Esophagus squamous epithelium (tissue), 4 donors: ENCODE data around the gene GRHL1.

Experiments
- POLR2A ChIP-seq, 4 donors: fragments of 450-650 bp; IDR thresholded peaks; one replicate each; pipeline ENCODE4 v1.6.1; 2017; ENCODE audit warnings: antibody characterized with exemption in 4 of 4, mild to moderate bottlenecking in 4 of 4, moderate library complexity in 3 of 4
- TF ChIP-seq, protein P1 (sequence below), 6 experiments: fragments of 450-650 bp in 4 of 6; fragments of 200-600 bp in 2 of 6; sonication (generic) in 2 of 6; IDR thresholded peaks; one replicate each; pipeline ENCODE4 v1.5.1; 2016 to 2019; ENCODE audit warnings: antibody characterized with exemption in 6 of 6, mild to moderate bottlenecking in 4 of 6, moderate library complexity in 4 of 6

DNA sequence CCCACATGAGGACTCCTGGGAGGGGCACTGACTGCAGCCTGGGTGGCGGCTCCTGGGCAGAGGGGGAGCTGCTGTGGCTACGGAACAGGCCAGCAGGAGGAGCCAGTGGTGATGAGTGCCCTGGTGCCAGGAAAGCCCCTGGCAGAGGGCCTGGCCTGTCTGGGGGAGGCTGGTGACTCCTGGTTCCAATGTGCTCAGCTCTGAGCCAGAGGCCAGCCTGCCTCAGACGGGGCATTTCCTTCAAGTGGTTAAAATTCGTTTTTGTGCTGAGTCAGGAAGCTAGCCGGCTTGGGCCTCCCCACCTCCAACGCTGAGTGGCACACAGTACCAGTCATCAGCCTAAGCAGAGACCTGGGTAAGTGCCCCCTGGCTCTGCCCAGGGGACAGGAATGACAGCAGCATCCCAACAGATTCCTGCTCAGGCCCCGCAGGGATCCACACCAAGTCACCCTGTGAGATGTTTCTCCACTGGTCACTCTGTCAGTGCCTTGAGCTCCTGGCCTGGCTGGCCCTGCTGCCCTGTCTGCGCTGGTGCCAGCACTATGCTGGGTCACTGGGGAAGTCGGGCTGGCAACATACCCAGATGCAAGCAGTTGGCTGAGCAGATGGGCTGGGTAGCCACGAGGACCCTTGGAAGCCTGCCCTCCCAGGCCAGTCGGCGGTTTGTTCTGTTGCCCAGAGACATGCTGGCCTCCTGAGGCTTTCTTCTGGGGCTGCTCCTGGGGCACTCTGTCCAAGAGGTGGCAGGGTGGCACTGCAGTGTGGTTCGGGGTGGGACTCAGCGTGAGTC, 84.8 kb downstream of the GRHL1 start:
- TF ChIP-seq, protein P1, sequence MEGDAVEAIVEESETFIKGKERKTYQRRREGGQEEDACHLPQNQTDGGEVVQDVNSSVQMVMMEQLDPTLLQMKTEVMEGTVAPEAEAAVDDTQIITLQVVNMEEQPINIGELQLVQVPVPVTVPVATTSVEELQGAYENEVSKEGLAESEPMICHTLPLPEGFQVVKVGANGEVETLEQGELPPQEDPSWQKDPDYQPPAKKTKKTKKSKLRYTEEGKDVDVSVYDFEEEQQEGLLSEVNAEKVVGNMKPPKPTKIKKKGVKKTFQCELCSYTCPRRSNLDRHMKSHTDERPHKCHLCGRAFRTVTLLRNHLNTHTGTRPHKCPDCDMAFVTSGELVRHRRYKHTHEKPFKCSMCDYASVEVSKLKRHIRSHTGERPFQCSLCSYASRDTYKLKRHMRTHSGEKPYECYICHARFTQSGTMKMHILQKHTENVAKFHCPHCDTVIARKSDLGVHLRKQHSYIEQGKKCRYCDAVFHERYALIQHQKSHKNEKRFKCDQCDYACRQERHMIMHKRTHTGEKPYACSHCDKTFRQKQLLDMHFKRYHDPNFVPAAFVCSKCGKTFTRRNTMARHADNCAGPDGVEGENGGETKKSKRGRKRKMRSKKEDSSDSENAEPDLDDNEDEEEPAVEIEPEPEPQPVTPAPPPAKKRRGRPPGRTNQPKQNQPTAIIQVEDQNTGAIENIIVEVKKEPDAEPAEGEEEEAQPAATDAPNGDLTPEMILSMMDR (IDR thresholded peaks at IDR 0.05), result peak in 5 of 6 experiments; percentile 32 to 64 (median 44)
- TF ChIP-seq POLR2A (IDR thresholded peaks at IDR 0.05), result no peak
